HG03342 (cell line): Measurements from ENCODE around the gene TSPOAP1.
A peak's percentile ranks its signal among the peaks of the same experiment; 100 is the strongest.

Experiments
- ATAC-seq: cut with Tn5 transposase; IDR thresholded peaks from one replicate; pipeline ENCODE4 v1.9.1; 2021; ENCODE audit warnings: mild to moderate bottlenecking, moderate library complexity; ENCODE audit not compliant: unreplicated experiment

Gene TSPOAP1

DNA sequence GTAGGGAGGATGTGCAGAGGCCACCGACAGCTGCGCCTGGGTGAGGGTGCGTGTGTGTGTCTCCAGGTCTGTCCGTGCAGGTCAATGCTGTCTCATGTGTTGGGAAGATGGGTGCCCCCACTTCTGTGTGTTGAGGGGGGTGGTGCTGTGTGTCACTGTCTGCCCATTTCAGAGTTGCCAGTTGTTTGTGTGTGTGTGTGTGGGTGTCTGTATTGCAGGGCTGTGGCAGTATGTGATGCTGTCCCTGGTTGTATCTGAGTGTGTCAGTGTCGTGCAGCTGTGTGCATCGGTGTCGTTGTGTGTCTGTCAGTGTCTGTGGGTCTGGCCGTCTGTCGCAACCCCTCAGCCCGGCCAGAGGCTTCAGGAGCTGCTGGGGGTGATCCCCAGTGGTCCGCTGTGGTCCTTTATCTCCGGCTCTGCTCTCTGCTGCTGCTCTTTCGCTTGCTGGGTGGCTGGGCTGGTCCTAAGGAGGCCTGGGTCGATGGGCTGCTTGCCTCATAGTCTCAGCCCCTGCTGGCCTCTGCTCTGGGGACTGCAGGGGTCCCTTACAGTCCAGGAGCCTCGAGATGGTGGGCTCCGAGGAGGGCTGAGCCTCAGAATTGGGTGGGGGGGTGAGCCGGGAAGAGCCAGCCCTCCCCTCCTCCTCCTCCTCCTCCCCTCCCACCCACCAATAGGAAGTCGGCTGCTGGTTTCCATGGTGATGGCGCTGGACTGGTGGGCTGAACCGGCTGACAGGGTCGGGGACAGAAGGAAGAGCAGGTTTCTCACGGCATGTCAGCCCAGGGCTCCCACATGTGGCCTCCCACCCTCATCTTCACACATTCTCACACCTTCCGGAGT lies at the start of gene TSPOAP1:
Gene TSPOAP1 (minus strand): TSS at position 601 of the 840 bp plus-strand sequence. CDS start 875 bp downstream, outside the sequence.
- peak; percentile 19 for ATAC-seq

DNA sequence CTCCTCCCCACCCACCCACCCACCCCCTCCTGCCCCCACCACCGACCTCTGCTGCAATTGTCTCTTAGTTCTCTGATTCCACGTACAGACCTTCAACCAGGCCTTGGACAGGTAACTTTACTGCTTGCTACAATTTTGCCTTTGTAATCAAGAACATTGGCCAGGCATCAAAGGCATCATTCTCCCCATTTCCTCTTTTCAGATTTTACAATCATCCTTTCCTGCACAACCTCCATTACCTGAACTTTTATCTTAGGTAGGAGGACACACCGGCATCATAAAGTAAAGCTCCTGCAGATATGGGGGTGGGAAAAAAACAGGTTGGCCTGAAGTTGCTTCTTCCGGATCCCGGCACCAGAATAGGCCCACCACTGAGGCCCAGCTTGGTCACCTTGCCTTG lies 49.1 kb upstream of the TSPOAP1 start:
- no peak for ATAC-seq

DNA sequence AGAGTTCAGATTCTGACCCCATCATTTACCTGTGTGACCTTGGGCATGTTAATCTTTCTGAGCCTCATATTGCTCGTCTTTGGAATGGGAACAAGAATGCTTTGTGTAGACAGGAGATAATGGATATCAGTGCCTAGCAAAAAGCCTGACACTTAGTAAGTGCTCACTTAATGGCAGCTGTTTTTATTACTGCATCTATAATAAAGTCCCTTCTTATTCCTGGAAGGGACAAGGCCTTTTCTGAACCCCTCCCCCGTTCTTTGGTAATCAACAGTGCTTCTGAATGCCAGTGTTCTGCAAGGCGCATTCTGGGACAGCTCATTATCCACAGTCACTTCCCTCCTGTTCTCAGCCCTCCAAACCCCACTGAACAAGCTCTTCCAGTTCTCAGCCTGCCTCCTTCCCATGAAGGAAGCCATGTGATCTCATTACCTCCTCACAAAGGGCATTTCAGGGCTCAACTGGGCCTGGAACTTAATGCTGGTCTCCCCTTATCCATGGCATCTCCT lies 48.6 kb upstream of the TSPOAP1 start:
- ATAC-seq, result no peak

DNA sequence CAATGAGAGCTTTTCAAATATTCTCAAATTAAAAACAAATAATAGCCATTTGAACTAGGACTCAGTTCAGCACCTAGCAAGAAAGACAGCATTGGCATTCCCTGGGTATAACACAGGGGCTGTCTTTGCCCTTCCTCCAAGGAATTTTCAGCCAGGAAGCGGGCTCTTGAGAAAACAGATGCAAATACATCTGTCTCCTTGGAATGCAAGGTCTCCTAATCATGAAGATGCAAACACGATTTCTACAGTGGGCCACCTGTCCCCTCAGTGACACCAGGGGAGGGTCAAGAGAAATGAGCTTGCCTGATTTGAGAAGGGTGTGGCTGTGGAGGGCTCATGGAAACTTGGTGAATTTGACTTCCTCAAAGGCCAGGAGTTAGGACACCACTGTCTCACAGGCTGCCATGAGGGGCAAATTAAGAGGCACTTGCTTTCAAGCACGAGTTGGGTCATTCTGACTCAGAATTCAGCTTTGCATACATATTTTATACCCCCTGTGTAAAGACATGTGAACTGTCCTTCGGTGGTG lies 47.9 kb upstream of the TSPOAP1 start:
- no peak for ATAC-seq

- ATAC-seq, result no peak
Observed at GRCh38 chr17:58375811-58376210, 47.2 kb upstream of the TSPOAP1 start.

DNA sequence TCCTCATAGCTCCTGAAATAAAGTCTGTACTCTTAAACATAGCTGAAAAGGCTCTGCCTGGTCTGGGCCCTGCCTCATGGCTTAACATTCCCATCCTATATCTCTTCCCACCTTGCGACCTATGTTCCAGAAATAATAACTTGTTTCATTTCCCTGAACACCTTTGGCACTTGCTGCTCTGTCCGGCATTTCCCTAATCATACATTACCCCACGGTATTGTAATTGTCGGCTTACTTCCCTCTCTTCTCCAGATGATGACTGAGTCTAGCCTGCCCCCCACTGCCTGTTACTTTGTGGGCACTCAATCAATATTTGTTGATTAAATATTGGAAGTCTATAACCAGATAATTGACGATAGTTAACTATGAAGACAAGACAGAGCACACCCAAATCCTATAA lies 46.7 kb upstream of the TSPOAP1 start:
- ATAC-seq, result no peak

- no peak for ATAC-seq
Observed at GRCh38 chr17:58373923-58374322, 45.3 kb upstream of the TSPOAP1 start.

- ATAC-seq, result no peak
Observed at GRCh38 chr17:58373003-58373402, 44.4 kb upstream of the TSPOAP1 start.

DNA sequence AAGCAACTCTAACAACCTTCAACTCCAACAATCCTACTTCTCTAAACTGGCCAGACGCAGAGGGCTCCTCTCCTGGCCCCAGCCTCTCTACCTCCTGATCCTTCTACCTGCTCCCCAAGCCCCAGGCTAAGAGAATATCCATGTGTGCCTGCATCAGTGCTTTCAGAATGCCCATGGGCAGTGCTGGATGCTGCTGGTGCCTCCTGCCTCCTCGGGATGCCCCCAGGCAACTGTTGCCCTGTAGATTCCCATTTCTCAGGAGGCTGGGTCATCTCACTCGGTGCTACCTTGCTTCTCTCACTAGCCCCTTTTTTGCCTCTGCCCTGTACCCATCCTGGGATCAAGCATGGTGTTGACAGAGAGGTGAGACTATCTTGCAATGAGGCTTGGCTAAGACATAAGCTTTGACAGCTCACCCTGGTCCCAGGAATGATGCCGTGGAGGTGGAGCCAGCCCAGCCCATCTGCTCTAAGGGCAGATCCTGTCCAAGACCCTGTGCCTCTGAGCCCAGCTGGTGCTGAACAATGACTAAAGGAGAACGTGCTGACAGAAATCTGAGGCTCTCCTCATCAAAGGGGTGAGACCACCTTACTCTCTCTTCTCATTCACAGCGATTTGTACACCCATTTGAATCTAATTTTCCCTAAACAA lies 42.8 kb upstream of the TSPOAP1 start:
- no peak for ATAC-seq

GRCh38 chr17:58370716-58371115 lies 42.1 kb upstream of the TSPOAP1 start:
- no peak for ATAC-seq

DNA sequence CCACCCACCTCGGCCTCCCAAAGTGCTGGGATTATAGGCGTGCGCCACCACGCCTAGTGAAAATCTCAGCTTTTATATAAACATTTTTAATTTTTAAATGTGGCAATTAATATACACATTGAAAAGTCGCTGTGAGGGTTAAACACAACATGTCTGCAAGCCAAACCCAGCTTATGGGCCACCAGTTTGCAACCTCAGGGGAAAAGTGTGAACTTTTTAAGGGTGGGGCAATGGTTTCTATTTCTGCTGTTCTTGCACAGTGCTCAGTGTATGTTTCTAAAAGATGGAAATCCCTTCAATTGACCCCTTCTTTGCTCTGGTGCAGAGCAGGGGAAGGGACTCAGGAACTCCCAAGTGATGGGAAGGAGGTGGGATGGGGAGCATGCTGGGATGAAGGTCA lies 41.7 kb upstream of the TSPOAP1 start:
- no peak for ATAC-seq

DNA sequence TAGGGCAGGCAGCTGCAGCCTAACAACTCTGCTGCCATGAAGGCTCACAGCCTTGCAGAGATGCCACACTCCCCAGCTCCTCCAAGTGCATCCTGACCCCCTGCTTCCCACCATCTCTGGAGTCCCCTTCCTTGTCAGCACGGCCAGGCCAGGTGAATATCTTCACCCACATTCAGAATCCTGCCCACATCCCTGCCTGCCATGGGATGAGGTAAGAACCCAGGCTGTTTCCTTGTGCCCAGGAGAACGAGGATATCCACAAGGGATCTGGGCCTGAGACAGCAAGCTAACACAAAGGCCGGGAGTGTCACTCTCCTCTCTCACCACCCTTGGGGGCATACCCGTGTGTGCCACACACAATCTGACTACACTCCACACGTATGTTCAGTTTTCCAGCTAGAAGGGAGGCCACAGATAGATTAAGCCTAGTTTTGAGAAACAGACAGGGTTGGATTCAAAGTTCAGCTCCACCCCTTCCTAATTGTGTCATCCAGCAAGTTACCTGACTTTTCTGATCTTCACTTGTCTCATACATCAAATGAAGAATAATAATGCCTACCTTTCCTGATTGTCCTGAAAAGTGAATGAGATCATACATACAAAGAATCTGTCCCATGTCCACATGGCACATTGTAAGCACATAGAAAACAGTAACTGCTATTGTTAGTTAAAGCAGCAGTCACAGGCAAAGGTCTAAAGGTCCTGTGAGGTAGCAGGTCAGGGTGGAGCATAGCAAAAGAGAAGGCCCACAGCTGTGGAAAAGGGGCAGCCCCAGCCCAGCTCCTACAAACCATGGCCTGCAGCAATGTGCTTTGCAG lies 40.8 kb upstream of the TSPOAP1 start:
- ATAC-seq, result no peak

DNA sequence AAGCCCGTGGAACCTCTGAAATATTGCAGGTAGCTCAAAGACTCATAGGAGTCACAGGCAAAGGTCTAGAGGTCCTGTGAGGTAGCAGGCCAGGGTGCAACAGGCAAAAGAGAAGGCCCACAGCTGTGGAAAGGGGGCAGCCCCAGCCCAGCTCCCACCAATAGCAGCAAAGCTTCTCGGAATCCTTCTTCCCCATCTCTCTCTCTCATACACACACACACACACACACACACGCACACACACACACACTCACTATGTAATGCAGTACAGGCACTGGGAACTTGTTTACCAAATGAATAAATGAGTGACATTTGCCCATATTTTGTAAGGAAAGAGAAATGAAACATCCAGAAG lies 40.2 kb upstream of the TSPOAP1 start:
- no peak for ATAC-seq

DNA sequence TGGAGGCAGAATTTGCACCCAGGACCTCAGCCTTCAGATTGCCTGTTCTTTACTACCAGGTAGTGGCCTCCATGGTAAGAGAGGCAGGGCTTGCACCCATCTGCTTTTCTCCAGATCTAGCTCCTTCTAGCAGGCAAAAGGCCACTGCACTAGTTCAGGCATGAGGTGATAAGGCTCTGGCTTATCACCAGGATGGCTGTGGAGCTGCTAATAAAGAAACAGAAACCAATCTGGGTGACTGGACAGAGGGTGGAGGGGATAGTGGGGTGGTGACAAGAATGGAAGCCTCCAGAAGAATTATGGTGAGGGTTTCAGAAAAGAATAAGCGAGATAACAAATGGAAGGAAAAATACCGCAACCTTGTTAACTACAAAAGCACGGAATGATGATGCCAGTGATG lies 38.9 kb upstream of the TSPOAP1 start:
- no peak for ATAC-seq

- no peak for ATAC-seq
Observed at GRCh38 chr17:58365980-58366595, 37.5 kb upstream of the TSPOAP1 start.

DNA sequence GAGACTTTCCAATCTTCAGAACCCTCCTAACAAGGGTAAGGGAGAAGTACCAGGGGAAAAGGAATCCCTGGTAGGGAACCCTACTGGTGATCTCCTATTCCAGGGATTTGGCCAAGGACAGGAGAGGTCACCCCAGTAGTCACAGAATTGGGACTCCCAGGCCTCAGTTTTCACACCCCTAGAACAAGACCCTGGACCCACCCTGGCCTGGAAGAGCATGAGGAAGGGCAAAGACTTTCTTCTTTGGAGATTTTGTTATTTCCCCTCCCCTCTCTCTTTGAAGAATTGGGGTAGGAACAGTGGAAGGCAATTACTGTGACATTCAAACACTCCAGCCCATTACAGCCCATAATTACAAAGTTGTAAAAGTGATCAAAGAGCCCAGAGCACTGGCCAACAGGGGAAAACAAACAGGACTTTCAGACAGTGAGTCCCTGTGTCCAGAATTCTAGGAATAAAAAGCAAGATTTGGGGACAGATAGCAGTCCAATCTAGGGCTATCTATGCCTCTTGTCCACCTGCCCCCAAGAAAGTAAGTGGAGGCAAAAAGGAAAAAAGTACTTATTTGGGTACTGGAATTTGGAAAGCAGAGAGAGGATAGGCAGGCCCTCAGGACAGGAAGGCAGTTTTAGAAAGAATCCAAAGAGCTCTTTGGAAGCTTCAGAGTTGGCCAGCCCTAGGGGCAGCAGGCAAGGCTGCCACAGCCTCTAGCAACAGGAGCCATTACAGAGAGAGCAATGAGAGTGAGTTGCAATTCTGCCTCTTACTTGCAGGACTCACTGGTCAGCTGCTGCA lies 36.8 kb upstream of the TSPOAP1 start:
- no peak for ATAC-seq

DNA sequence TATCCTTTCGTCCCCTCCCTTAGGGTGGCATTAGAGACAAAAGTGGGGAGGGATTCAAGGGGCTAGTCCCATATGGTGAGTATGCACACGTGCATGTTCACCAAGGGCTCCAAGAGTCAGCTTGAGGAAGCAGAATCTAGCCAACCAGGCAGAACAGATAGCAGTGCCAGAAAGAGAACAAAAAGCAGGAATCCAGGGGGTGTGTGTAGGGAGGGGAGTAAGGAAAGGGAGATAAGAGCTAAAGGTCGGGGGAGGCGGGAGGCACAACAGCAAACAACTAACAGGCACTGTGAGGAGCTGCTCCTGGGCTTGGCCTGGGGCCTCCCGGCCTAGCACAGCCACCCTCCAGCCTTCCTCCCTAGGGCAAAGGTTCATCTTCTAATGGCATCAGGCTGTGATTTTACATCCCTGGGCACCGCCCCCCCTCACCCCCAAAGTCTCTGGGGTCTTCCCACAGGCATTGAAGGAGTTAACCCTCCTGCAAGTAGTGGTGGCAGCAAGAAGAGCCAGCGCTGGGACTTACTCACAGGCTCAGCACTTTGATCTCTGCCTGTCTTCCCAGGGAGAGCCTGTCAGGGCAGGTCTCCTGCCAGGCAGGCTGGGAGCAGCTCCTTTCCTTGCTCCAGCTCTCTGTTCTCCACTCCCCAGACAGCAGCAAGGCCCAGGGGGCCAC lies 35.8 kb upstream of the TSPOAP1 start:
- no peak for ATAC-seq

DNA sequence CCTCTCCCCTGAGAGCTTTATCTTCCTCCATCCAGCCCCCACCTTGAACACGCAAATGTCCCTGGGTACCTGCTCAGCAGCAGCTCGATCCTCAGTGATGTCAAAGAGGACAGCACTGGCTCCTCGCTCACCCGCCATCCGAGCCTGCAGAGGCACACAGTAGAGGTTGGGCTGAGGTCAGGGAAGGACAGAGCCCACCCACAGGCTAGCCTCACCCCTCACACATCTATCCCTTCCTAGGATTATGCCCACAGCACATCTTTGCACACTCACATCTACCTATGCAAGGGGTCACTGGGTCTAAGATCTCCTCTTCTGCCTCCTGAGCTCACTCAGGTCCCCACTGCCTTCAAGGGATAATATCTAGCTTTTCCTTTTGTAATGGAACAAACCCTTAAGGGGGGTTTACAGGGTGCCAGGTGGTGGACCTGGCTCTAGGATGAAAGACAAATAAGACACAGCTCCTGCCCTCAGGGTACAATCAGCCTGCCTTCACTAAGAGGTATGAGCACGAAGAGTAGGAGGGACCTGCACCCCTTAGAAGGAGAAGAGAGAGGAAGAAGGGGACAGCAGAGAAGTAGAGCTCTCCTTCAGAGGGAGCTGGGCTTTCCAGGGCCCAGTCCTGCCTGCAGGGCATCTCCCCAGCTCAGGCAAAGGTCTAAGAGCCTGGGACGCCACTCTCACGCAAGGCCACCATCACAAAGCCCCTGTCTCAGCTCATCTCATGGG lies 35.0 kb upstream of the TSPOAP1 start:
- no peak for ATAC-seq
